GM23338 (cell line): ENCODE data around the gene CDKAL1.

Experiments used
- CREB1 ChIP-seq: fragments of 250-450 bp; sonication (Bioruptor Pico); IDR thresholded peaks from 2 replicates; pipeline ENCODE4 v1.5.0; 2020; ENCODE audit warnings: low read depth, mild to moderate bottlenecking, moderate library complexity
- CTCF ChIP-seq, 2 experiments: fragments of 200-600 bp in 1 of 2; sonication (generic) in 1 of 2; conservative IDR thresholded peaks; 2 replicates each; pipeline versions ENCODE4 v1.5.1 to v1.6.1; 2016 to 2017; ENCODE audit warnings: antibody characterized with exemption in 2 of 2, low read depth in 2 of 2, mild to moderate bottlenecking in 2 of 2, moderate library complexity in 1 of 2
- EZH2 ChIP-seq: fragments of 200-600 bp; sonication (generic); IDR thresholded peaks from one replicate; pipeline ENCODE4 v1.8.0; 2017; ENCODE audit warnings: antibody characterized with exemption, mild to moderate bottlenecking, low read depth; ENCODE audit not compliant: unreplicated experiment
- EZH2phosphoT487 ChIP-seq: fragments of 200-600 bp; sonication (generic); IDR thresholded peaks from one replicate; pipeline ENCODE4 v1.8.1; 2018; ENCODE audit warnings: antibody characterized with exemption; ENCODE audit not compliant: unreplicated experiment
- POLR2AphosphoS5 ChIP-seq: IDR thresholded peaks from 2 replicates; pipeline ENCODE4 v1.6.1; 2016; ENCODE audit warnings: antibody characterized with exemption, low read depth
- REST ChIP-seq: IDR thresholded peaks from one replicate; pipeline ENCODE4 v1.6.1; 2018; ENCODE audit warnings: antibody characterized with exemption; ENCODE audit not compliant: unreplicated experiment
- STAT1 ChIP-seq: IDR thresholded peaks from one replicate; pipeline ENCODE4 v1.6.1; 2016; ENCODE audit warnings: antibody characterized with exemption; ENCODE audit not compliant: unreplicated experiment
- ZNF114 ChIP-seq: fragments of 250-450 bp; sonication (Bioruptor Pico); IDR thresholded peaks from 2 replicates; pipeline ENCODE4 v1.5.0; 2020; ENCODE audit warnings: mild to moderate bottlenecking, moderate library complexity

- TF ChIP-seq EZH2 (no peak), CTCF (conservative IDR thresholded peaks at IDR 0.05; ENCODE audit: low read depth in 2 of 2) (no peak), POLR2AphosphoS5 (no peak), CREB1 (CRISPR knock-in tag) (no peak), ZNF114 (CRISPR knock-in tag) (no peak), REST (no peak), EZH2phosphoT487 (no peak), STAT1 (no peak)
Measured at GRCh38 chr6:20487669-20488375, 46.4 kb upstream of the CDKAL1 start.
